K562 (cell line): Measurements from ENCODE around the gene KIAA0513. TPM values are rescaled to one million over a fixed set of nuclear protein-coding genes. Genes with fewer than 3 reads are reported as not detected.

Source experiments
- ATAC-seq: fragments of 200-7000 bp; cut with Tn5 transposase; 3 replicates; pipeline ENCODE4 v1.9.1; 2020; ENCODE audit warnings: moderate library complexity
- BruUV-seq: library from RNA; stranded (reverse); fragments of 400-500 nt; replicated peaks from 2 replicates; lab custom pipeline; 2021; lab: Mats Ljungman, UMichigan
- CTCF ChIA-PET: fragments of 300-600 bp; formaldehyde crosslinking; extraction: SDS; loops from one replicate; lab custom pipeline; 2021; ENCODE audit warnings: low intra/inter-chr PET ratio; lab: Yijun Ruan, JAX
- POLR2A ChIA-PET: fragments of 300-600, 350-650 bp; sonication (Branson Sonifier 250); formaldehyde crosslinking; extraction: SDS; loops from one replicate; lab custom pipeline; 2021; ENCODE audit warnings: antibody characterized with exemption, inconsistent platforms; lab: Yijun Ruan, JAX
- DNase-seq, 4 experiments: peaks; one replicate each; pipeline versions ENCODE4 v3.0.0 to v3.0.0-alpha.2; 2011 to 2018; ENCODE audit warnings: low spot score in 3 of 4, mixed read lengths in 3 of 4; ENCODE audit errors: extremely low read depth in 1 of 4
- FAIRE-seq: peaks from 2 replicates; lab custom pipeline; 2011; peaks lifted over from hg19 to GRCh38; lab: Jason Lieb, UNC
- H2AFZ ChIP-seq: 2 replicates; pipeline ENCODE4 v1.6.0; 2011; ENCODE audit warnings: low read depth, low read length, control low read depth, inconsistent platforms
- H3K27ac ChIP-seq: fragments of 200-600 bp; 3 replicates; pipeline ENCODE4 v1.8.0; 2011; ENCODE audit warnings: low read depth, mild to moderate bottlenecking, control low read depth, inconsistent platforms, low read length, moderate library complexity, mixed read lengths; ENCODE audit errors: extremely low read depth
- H3K27me3 ChIP-seq, 2 experiments: fragments of 300-600 bp in 1 of 2; 2 replicates in 1 of 2; 3 replicates in 1 of 2; pipeline versions ENCODE4 v1.6.0 to v1.8.0; 2011; ENCODE audit warnings: inconsistent platforms in 2 of 2, low read length in 2 of 2, mild to moderate bottlenecking in 1 of 2, mixed read lengths in 1 of 2, moderate library complexity in 1 of 2; ENCODE audit not compliant: control insufficient read depth in 2 of 2, insufficient read depth in 2 of 2
- H3K36me3 ChIP-seq: fragments of 300-600 bp; 3 replicates; pipeline ENCODE4 v1.8.0; 2011; ENCODE audit warnings: mild to moderate bottlenecking, low read length, inconsistent platforms; ENCODE audit not compliant: control insufficient read depth, insufficient read depth
- H3K4me1 ChIP-seq, 2 experiments: fragments of 200-600 bp in 1 of 2; replicated peaks in 1 of 2; 2 replicates in 1 of 2; 3 replicates in 1 of 2; pipeline versions ENCODE4 v1.5.1 to v1.8.0; 2011; ENCODE audit warnings: inconsistent platforms in 2 of 2, low read length in 2 of 2, mild to moderate bottlenecking in 1 of 2, mixed read lengths in 1 of 2, moderate library complexity in 1 of 2; ENCODE audit not compliant: control insufficient read depth in 2 of 2, insufficient read depth in 2 of 2
- H3K4me2 ChIP-seq: 2 replicates; pipeline ENCODE4 v1.6.1; 2011; ENCODE audit warnings: low read length, control low read depth, inconsistent platforms, mixed read lengths; ENCODE audit not compliant: insufficient read depth
- H3K4me3 ChIP-seq: fragments of 200-600 bp; sonication (generic), shearing (Covaris generic); 2 replicates; pipeline ENCODE4 v1.5.1; 2016; ENCODE audit warnings: control low read depth, inconsistent platforms
- H3K79me2 ChIP-seq: fragments of 200-600 bp; 3 replicates; pipeline ENCODE4 v1.8.0; 2011; ENCODE audit warnings: low read length, inconsistent platforms; ENCODE audit not compliant: control insufficient read depth, insufficient read depth
- H3K9ac ChIP-seq, 2 experiments: 2 replicates each; pipeline versions ENCODE4 v1.6.0 to v1.6.1; 2011; ENCODE audit warnings: low read depth in 2 of 2, low read length in 2 of 2, control low read depth in 1 of 2, inconsistent platforms in 1 of 2, mild to moderate bottlenecking in 1 of 2, mixed read lengths in 1 of 2; ENCODE audit not compliant: insufficient read depth in 1 of 2
- H3K9me1 ChIP-seq: one replicate; pipeline ENCODE4 v1.6.0; 2011; ENCODE audit warnings: inconsistent platforms, mild to moderate bottlenecking, low read length, moderate library complexity; ENCODE audit not compliant: control insufficient read depth, insufficient read depth
- H3K9me3 ChIP-seq: replicated peaks from 2 replicates; pipeline ENCODE4 v1.5.1; 2011; ENCODE audit warnings: low read depth, low read length, inconsistent platforms; ENCODE audit not compliant: control insufficient read depth, insufficient read depth
- H4K20me1 ChIP-seq: replicated peaks from 2 replicates; pipeline ENCODE4 v1.6.1; 2011; ENCODE audit warnings: low read length, inconsistent platforms, mixed read lengths; ENCODE audit not compliant: control insufficient read depth, insufficient read depth
- BHLHE40 ChIP-seq: IDR thresholded peaks from 2 replicates; pipeline ENCODE4 v1.6.1; 2011; ENCODE audit warnings: low read length, improper control_type of control experiment
- BRD4 ChIP-seq: fragments of 200-600 bp; sonication (generic); IDR thresholded peaks from 2 replicates; pipeline ENCODE4 v1.6.1; 2017; ENCODE audit warnings: inconsistent platforms
- BRF1 ChIP-seq: IDR thresholded peaks from 3 replicates; pipeline ENCODE4 v1.6.1; 2011; ENCODE audit warnings: borderline replicate concordance, mild to moderate bottlenecking; ENCODE audit not compliant: insufficient read length; ENCODE audit errors: extremely low read depth
- CEBPB ChIP-seq: fragments of 450-650 bp; IDR thresholded peaks from 2 replicates; pipeline ENCODE4 v1.6.1; 2016; ENCODE audit warnings: missing genetic modification characterization, missing compliant biosample characterization
- E2F5 ChIP-seq: sonication (generic); formaldehyde crosslinking; IDR thresholded peaks from 2 replicates; pipeline ENCODE4 v1.8.0; 2022; ENCODE audit warnings: mild to moderate bottlenecking, missing genetic modification reagents
- HMG20A ChIP-seq: fragments of 450-650 bp; formaldehyde crosslinking; conservative IDR thresholded peaks from 2 replicates; pipeline ENCODE4 v1.4.0; 2020; ENCODE audit warnings: mild to moderate bottlenecking, mixed read lengths
- ILF3 ChIP-seq: fragments of 450-650 bp; IDR thresholded peaks from 2 replicates; pipeline ENCODE4 v1.6.1; 2018; ENCODE audit warnings: antibody characterized with exemption, mild to moderate bottlenecking, moderate library complexity, borderline replicate concordance
- MTA3 ChIP-seq: fragments of 450-650 bp; formaldehyde crosslinking; IDR thresholded peaks from 2 replicates; pipeline ENCODE4 v1.6.1; 2017; ENCODE audit warnings: mild to moderate bottlenecking, borderline replicate concordance
- RHOXF2B ChIP-seq: fragments of 250-450 bp; sonication (Bioruptor Pico); conservative IDR thresholded peaks from 2 replicates; pipeline ENCODE4 v1.5.1; 2021
- SIN3A ChIP-seq, 2 experiments: fragments of 150-350 bp in 1 of 2; IDR thresholded peaks; 2 replicates each; pipeline ENCODE4 v1.6.1; 2011 to 2016; ENCODE audit warnings: borderline replicate concordance in 2 of 2, low read depth in 2 of 2, low read length in 2 of 2, mild to moderate bottlenecking in 2 of 2, moderate library complexity in 2 of 2; ENCODE audit not compliant: control insufficient read depth in 1 of 2
- SMAD2 ChIP-seq: fragments of 150-350 bp; IDR thresholded peaks from 2 replicates; pipeline ENCODE4 v1.6.1; 2014; ENCODE audit warnings: low read depth, mild to moderate bottlenecking, low read length
- ZNF77 ChIP-seq: fragments of 250-450 bp; sonication (Bioruptor Pico); IDR thresholded peaks from 2 replicates; pipeline ENCODE4 v1.5.0; 2020
- WGBS: fragments of 100-300 bp; shearing (Covaris generic); methylation state at CpG from one replicate; pipeline ENCODE4 v1.1.6; 2016; ENCODE audit warnings: low coverage, mixed read lengths; ENCODE audit not compliant: insufficient coverage; ENCODE audit errors: missing lambda C conversion rate; 5-methylcytosine and 5-hydroxymethylcytosine counted together
- in situ Hi-C: fragments of 300-500 bp; cut with MboI; formaldehyde crosslinking; loops from 4 replicates; pipeline ENCODE4 v1.15.0; 2018; ENCODE audit warnings: inconsistent platforms, mixed read lengths
- intact Hi-C: fragments of 100-400 bp; cut with micrococcal nuclease; formaldehyde crosslinking; loops from 2 replicates; pipeline ENCODE4 v1.14.2; 2022
- polyA plus RNA-seq, 8 experiments: library from polyadenylated mRNA; depleted of rRNA in 4 of 8; stranded (reverse) in 5 of 8; unstranded in 3 of 8; fragments of >200 nt; fragmentation: Nextera tagmentation in 2 of 8; fragmentation: Illumina TruSeq in 1 of 8; extraction: Ambion mirVana in 2 of 8; extraction: Trizol in 1 of 8; gene quantifications; 2 replicates each; pipeline versions ENCODE4 v1.2.1 to v1.2.3, GENCODE V29; 2011 to 2014; ENCODE audit warnings: inconsistent platforms in 1 of 8, missing spikeins in 1 of 8
- total RNA-seq, 7 experiments: library from RNA; depleted of rRNA in 6 of 7; stranded (reverse); fragments of >200 nt in 6 of 7; fragmentation: Illumina TruSeq in 2 of 7; extraction: Trizol in 2 of 7; gene quantifications; 2 replicates each; pipeline versions ENCODE4 v1.2.1 to v1.2.3, GENCODE V29; 2011 to 2021; ENCODE audit warnings: low replicate concordance in 1 of 7
- TF ChIP-seq, protein P1 (sequence below), 2 experiments: fragments of 450-650 bp in 1 of 2; sonication (generic) in 1 of 2; formaldehyde crosslinking in 1 of 2; IDR thresholded peaks; 2 replicates each; pipeline versions ENCODE4 v1.7.1 to v1.9.0; 2016 to 2022; ENCODE audit warnings: inconsistent platforms in 1 of 2, mild to moderate bottlenecking in 1 of 2, missing genetic modification reagents in 1 of 2

KIAA0513 gene
- total and polyA plus RNA-seq, 9 of the 15 experiments (the other 6 are each of a cell fraction or from before 2014, with no cell fraction given) = 0.18 to 13.7 (median 10.2) TPM

DNA sequence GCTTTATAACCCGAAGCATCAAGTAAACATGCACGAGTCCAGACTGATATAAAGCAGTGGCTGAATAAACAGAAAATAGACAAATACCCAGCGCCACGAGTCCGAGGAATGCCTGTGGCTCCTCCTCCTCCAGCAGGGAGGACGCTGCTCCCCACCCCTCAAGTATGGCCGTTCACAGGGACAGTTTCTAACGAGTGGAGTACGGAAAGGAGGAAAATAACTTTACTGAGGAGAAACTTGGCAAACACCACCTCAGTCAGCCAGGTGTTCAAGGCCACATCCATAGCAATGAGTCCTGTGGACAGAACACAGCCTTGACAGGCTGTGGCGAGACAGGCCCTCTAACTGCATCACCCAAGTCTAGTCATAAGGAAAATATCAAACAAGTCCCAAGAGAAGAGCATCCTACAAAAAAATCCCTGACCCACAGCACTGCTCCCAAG is 25.5 kb upstream of the KIAA0513 start:
- no peak overlapping the region for H3K4me3 ChIP-seq
- WGBS = 80% methylated on average over 10 of the region's 10 CpGs
- no peak for TF ChIP-seq SMAD2
- TF ChIP-seq E2F5 = no peak
- TF ChIP-seq BRD4 = no peak
- TF ChIP-seq BRF1 = no peak
- TF ChIP-seq ZNF77 (CRISPR knock-in tag) = no peak
- no peak for TF ChIP-seq SIN3A (IDR thresholded peaks at IDR 0.05; ENCODE audit: borderline replicate concordance in 2 of 2, control insufficient read depth in 1 of 2, low read depth in 2 of 2, low read length in 2 of 2)
- TF ChIP-seq HMG20A (CRISPR knock-in tag) = no peak
- TF ChIP-seq, protein P1, sequence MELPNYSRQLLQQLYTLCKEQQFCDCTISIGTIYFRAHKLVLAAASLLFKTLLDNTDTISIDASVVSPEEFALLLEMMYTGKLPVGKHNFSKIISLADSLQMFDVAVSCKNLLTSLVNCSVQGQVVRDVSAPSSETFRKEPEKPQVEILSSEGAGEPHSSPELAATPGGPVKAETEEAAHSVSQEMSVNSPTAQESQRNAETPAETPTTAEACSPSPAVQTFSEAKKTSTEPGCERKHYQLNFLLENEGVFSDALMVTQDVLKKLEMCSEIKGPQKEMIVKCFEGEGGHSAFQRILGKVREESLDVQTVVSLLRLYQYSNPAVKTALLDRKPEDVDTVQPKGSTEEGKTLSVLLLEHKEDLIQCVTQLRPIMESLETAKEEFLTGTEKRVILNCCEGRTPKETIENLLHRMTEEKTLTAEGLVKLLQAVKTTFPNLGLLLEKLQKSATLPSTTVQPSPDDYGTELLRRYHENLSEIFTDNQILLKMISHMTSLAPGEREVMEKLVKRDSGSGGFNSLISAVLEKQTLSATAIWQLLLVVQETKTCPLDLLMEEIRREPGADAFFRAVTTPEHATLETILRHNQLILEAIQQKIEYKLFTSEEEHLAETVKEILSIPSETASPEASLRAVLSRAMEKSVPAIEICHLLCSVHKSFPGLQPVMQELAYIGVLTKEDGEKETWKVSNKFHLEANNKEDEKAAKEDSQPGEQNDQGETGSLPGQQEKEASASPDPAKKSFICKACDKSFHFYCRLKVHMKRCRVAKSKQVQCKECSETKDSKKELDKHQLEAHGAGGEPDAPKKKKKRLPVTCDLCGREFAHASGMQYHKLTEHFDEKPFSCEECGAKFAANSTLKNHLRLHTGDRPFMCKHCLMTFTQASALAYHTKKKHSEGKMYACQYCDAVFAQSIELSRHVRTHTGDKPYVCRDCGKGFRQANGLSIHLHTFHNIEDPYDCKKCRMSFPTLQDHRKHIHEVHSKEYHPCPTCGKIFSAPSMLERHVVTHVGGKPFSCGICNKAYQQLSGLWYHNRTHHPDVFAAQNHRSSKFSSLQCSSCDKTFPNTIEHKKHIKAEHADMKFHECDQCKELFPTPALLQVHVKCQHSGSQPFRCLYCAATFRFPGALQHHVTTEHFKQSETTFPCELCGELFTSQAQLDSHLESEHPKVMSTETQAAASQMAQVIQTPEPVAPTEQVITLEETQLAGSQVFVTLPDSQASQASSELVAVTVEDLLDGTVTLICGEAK (IDR thresholded peaks at IDR 0.05) = no peak
- TF ChIP-seq, protein P1 (CRISPR knock-in tag; IDR thresholded peaks at IDR 0.05) = no peak
- no peak for TF ChIP-seq MTA3
- no peak for TF ChIP-seq RHOXF2B
- no peak for TF ChIP-seq ILF3
- TF ChIP-seq BHLHE40 = no peak
- TF ChIP-seq CEBPB = no peak

More for the DNA sequence above, 25.5 kb upstream of the KIAA0513 start:
- CTCF ChIA-PET = interaction anchor here (1.3 kb wide), 1 partner anchor 54 kb away, joined by 3 read pairs; no protein-coding TSS in a partner anchor
- Histone ChIP-seq H3K4me2 (no peak overlapping the region), H3K4me1 (peaks cover 41 to 51% of the 10 kb centered on the region in 2 experiments), H3K36me3 (peaks cover 55% of the 10 kb centered on the region), H4K20me1 (peaks cover 45% of the 10 kb centered on the region), H3K27ac (no peak overlapping the region), H3K9ac (peak overlapping the region in 1 of 2 experiments; percentile 32; a peak in 1 of 4 replicates), H2AFZ (no peak overlapping the region), H3K9me1 (peaks cover 16% of the 10 kb centered on the region), H3K79me2 (peaks cover 85% of the 10 kb centered on the region), H3K9me3 (no peaks in the 10 kb centered on the region), H3K27me3 (no peaks in the 10 kb centered on the region)
- in situ Hi-C loops (no loop called here), intact Hi-C loops (no loop called here)
- POLR2A ChIA-PET = interaction anchor here (0.7 to 3.9 kb wide), 3 partner anchors 9 to 24 kb away, joined by 3 to 23 read pairs (median 4); partner anchors contain the start of gene ZDHHC7
- no TSS peak for BruUV-seq
- no peak for FAIRE-seq
- ATAC-seq = no peak
- no peak for DNase-seq
